ENCODE data around the gene OLFML2B. TPM values are rescaled to one million over a fixed set of nuclear protein-coding genes. Genes with fewer than 3 reads are reported as not detected.

OLFML2B gene
- total and polyA plus RNA-seq, 2 experiments from 2014 or later = 0.36 to 1.9 TPM

- Histone ChIP-seq H3K27ac (no peak overlapping the region), H3K36me3 (no peaks in the 10 kb centered on the region), H3K4me3 (no peak overlapping the region), H3K27me3 (no peaks in the 10 kb centered on the region), H3K4me1 (ENCODE audit: low read depth) (peaks cover 11% of the 10 kb centered on the region), H3K9me3 (ENCODE audit: low read depth) (no peaks in the 10 kb centered on the region)
- no peak for TF ChIP-seq CTCF (IDR thresholded peaks at IDR 0.05; ENCODE audit: low read depth, low read length)
- no peak for DNase-seq (ENCODE audit: low read depth in 1 of 2, low spot score in 1 of 2)
Observed at GRCh38 chr1:162007466-162007865, 16.2 kb downstream of the OLFML2B start.

- H3K27ac ChIP-seq = no peak overlapping the region
- peaks cover under 1% of the 10 kb centered on the region for H3K4me1 ChIP-seq (ENCODE audit: low read depth)
- H3K27me3 ChIP-seq = no peaks in the 10 kb centered on the region
- DNase-seq (ENCODE audit: low read depth in 1 of 2, low spot score in 1 of 2) = no peak
- no peak for TF ChIP-seq CTCF (IDR thresholded peaks at IDR 0.05; ENCODE audit: low read depth, low read length)
- H3K4me3 ChIP-seq = no peak overlapping the region
- H3K36me3 ChIP-seq = no peaks in the 10 kb centered on the region
- no peaks in the 10 kb centered on the region for H3K9me3 ChIP-seq (ENCODE audit: low read depth)
Observed at GRCh38 chr1:162006081-162006480, 17.6 kb downstream of the OLFML2B start.

GRCh38 chr1:162004441-162004950, 19.2 kb downstream of the OLFML2B start:
- no peak for TF ChIP-seq CTCF (IDR thresholded peaks at IDR 0.05; ENCODE audit: low read depth, low read length)
- Histone ChIP-seq H3K4me3 (no peak overlapping the region), H3K27me3 (no peaks in the 10 kb centered on the region), H3K27ac (no peak overlapping the region), H3K36me3 (no peaks in the 10 kb centered on the region), H3K9me3 (ENCODE audit: low read depth) (no peaks in the 10 kb centered on the region), H3K4me1 (ENCODE audit: low read depth) (no peaks in the 10 kb centered on the region)
- no peak for DNase-seq (ENCODE audit: low read depth in 1 of 2, low spot score in 1 of 2)

- H3K4me3 ChIP-seq = no peak overlapping the region
Observed at GRCh38 chr1:162003830-162004215, 19.8 kb downstream of the OLFML2B start.

GRCh38 chr1:162003061-162003829, 20.4 kb downstream of the OLFML2B start:
- no peaks in the 10 kb centered on the region for H3K4me1 ChIP-seq (ENCODE audit: low read depth)
- TF ChIP-seq CTCF (IDR thresholded peaks at IDR 0.05; ENCODE audit: low read depth, low read length) = no peak
- no peaks in the 10 kb centered on the region for H3K27me3 ChIP-seq
- no peaks in the 10 kb centered on the region for H3K36me3 ChIP-seq
- H3K4me3 ChIP-seq = no peak overlapping the region
- DNase-seq (ENCODE audit: low read depth in 1 of 2, low spot score in 1 of 2) = peak in 1 of 2 donors; percentile 72
- no peak overlapping the region for H3K27ac ChIP-seq
- no peaks in the 10 kb centered on the region for H3K9me3 ChIP-seq (ENCODE audit: low read depth)

More at GRCh38 chr1:162003830-162004215, 19.8 kb downstream of the OLFML2B start:
- Histone ChIP-seq H3K27me3 (no peaks in the 10 kb centered on the region), H3K36me3 (no peaks in the 10 kb centered on the region), H3K27ac (no peak overlapping the region), H3K4me1 (ENCODE audit: low read depth) (no peaks in the 10 kb centered on the region), H3K9me3 (ENCODE audit: low read depth) (no peaks in the 10 kb centered on the region)
- no peak for TF ChIP-seq CTCF (IDR thresholded peaks at IDR 0.05; ENCODE audit: low read depth, low read length)
- peak in 1 of 2 donors; percentile 47 for DNase-seq (ENCODE audit: low read depth in 1 of 2, low spot score in 1 of 2)
